ENCODE data around the gene KRT83.
"Not testable (repeated sequence)": the region's sequence is repeated elsewhere in the genome, so short reads cannot be mapped to it uniquely, and the experiment has no call there.

Gene KRT83

DNA sequence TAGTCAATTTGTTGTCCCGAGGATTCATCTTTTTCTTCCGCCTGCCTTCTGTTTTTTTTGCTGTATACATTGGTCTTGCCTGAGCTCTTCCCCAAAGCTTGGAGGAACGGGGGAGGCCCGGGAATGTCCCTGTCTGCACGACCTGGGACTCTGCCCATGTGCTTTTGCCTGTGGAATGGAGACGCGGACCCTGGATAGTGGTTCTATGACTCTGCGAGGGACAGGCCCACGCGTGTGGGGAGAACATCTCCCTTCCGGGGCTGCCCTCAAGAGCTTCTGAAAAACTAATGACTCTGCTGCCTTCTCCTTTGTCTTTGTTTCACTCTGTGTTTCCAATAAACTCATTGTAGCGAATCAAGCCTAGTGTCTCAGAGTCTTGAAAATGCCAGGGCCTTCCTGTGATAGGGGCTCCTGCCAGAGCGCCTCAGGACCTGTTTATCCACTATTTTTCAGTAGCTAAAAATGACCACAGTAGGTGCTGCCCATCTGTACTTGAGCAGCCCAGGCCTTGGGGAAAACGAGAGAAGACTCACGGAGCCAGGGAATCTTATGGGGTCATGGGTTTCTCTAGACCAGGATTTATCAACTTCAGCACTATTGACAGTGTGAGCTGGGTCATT is 12.3 kb downstream of the KRT83 start:
- DNase-seq (ENCODE audit: low read depth) = no peak
- TF ChIP-seq CTCF (IDR thresholded peaks at IDR 0.05; ENCODE audit: control insufficient read depth, insufficient read depth, low read depth, low read length, missing control alignments) = no peak
- H3K4me3 ChIP-seq (ENCODE audit: control insufficient read depth, low read depth, low read length) = no peak overlapping the region; the same call in 1 of the 2 replicates

DNA sequence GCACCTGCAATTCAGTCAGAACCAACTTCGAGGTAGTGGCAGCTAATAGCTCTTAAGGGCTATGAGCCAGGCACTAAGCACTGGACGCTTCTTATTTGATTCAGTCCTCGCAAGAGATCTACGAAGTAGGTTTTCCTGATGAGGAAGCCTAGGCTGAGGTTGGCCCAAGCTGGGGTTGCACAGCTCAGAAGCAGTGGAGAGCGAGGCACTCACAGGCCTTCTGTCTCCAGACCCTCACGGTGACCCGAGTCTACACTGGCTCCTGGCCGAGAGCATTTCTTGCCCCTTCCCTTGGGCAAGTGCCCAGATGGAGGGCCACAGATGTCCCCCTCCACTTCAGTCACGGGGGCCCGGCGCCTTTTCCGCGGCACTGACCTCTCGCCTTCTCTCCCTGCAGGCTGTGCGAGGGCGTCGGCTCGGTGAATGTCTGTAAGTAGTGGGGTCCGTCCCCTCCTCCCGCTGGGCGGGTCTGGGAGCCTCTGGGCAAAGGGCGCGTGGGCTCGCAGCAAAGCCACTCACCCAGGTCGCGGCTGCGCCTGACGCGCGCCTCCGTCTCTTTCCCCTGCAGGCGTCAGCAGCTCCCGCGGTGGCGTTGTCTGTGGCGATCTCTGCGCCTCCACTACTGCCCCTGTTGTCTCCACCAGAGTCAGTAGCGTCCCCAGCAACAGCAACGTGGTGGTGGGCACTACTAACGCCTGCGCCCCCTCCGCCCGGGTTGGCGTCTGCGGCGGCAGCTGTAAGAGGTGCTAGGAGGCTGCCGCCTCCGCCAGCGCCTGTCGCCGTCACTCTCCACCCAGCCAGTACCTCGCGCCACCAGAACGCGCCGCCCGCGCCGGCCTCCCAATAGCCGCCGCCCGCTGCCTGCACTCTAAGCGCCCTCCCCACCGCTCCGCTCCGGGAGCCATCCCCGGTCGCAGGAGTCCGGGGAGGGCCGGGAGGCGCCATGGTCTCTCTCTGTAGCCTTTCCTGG is 13.1 kb downstream of the KRT83 start:
- peak overlapping the region; percentile 45 for H3K4me3 ChIP-seq (ENCODE audit: control insufficient read depth, low read depth, low read length)

GRCh38 chr12:52306731-52307130 is 14.5 kb downstream of the KRT83 start:
- DNase-seq (ENCODE audit: low read depth) = no peak
- TF ChIP-seq CTCF (IDR thresholded peaks at IDR 0.05; ENCODE audit: control insufficient read depth, insufficient read depth, low read depth, low read length, missing control alignments) = no peak
- H3K4me3 ChIP-seq (ENCODE audit: control insufficient read depth, low read depth, low read length) = no peak overlapping the region

More for the DNA sequence above, 13.1 kb downstream of the KRT83 start:
- peak; percentile 1 for TF ChIP-seq CTCF (IDR thresholded peaks at IDR 0.05; ENCODE audit: control insufficient read depth, insufficient read depth, low read depth, low read length, missing control alignments)
- DNase-seq (ENCODE audit: low read depth) = no peak

DNA sequence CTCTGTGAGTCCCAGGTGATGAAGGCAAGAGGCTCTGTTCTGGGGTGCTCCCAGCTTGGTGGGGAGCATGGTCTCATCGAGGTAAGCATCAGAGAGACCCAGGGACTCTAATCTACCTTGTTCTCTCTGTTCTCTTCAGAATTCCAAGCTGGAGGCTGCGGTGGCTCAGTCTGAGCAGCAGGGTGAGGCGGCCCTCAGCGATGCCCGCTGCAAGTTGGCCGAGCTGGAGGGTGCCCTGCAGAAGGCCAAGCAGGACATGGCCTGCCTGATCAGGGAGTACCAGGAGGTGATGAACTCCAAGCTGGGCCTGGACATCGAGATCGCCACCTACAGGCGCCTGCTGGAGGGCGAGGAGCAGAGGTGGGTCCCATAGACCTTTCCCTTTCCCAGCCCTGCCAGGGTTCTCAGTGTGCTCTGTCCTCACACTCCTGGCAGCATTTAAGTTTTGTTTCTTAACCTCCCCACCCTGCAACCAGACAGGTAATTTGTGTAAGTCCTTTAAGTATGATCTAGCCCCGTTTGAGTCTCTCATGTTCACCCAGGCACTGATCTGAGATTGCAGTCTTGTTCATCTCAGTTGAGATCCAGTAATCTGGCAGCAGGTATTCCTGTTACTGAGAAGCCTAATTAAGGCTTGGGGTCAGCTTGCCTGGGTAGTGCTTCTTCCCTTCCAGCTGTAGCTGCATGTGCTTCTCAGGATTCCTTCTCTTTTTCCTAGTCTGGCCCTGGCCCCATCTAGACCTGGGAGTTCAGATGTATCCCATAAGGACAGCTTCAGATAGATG is 15.1 kb downstream of the KRT83 start:
- DNase-seq (ENCODE audit: low read depth) = no peak
- no peak for TF ChIP-seq CTCF (IDR thresholded peaks at IDR 0.05; ENCODE audit: control insufficient read depth, insufficient read depth, low read depth, low read length, missing control alignments)
- no peak overlapping the region for H3K4me3 ChIP-seq (ENCODE audit: control insufficient read depth, low read depth, low read length)

- not testable (repeated sequence) for DNase-seq (ENCODE audit: low read depth); H3K4me3 ChIP-seq (ENCODE audit: control insufficient read depth, low read depth, low read length)
These were observed 16.2 kb downstream of the KRT83 start for GRCh38 chr12:52304941-52305411.

GRCh38 chr12:52302242-52302914 is 18.8 kb downstream of the KRT83 start:
- H3K4me3 ChIP-seq (ENCODE audit: control insufficient read depth, low read depth, low read length); DNase-seq (ENCODE audit: low read depth): not testable (repeated sequence)

DNA sequence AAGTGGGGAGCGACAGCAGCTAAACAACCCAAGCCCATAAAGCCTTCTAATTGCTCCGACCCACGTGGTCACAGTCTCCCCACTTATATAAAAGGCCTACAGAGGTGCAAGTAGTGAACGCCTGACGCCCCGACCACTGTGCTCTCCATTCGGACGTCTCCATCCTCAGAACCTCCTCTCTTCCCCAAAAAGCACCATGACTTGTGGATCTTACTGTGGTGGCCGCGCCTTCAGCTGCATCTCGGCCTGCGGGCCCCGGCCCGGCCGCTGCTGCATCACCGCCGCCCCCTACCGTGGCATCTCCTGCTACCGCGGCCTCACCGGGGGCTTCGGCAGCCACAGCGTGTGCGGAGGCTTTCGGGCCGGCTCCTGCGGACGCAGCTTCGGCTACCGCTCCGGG is 19.5 kb downstream of the KRT83 start:
- not testable (repeated sequence) for H3K4me3 ChIP-seq (ENCODE audit: control insufficient read depth, low read depth, low read length); DNase-seq (ENCODE audit: low read depth)
